Heart left ventricle (tissue), 13 donors: ENCODE measurements around the gene ZNF331.

Experiments used
- CTCF ChIP-seq, 12 donors: fragments of 200-600 bp; sonication (generic) in 4 of 12; IDR thresholded peaks; one replicate each; pipeline versions ENCODE4 v1.5.0 to v1.8.0; 2018 to 2022; ENCODE audit warnings: antibody characterized with exemption in 12 of 12, mild to moderate bottlenecking in 5 of 12
- POLR2A ChIP-seq, 2 donors: fragments of 450-650 bp; IDR thresholded peaks; one replicate each; pipeline ENCODE4 v1.6.1; 2017; ENCODE audit warnings: antibody characterized with exemption in 2 of 2, mild to moderate bottlenecking in 2 of 2, moderate library complexity in 2 of 2
- donor health status: ischemic (EF 13 %, LVEDD 7.1; RV severe dilation, severe dysfunction).
- donor health status: DM: no; HTN: yes; CAD: no.
- donor health status: DM: no; HTN: no; CAD: no.
- donor health status: ischemic (EF 25% LVEDD 6.9; RV normal size, moderate dysfunction).
- donor health status: ischemic (EF 25% LVEDD 5.7; RV mildly dilated, moderate dysfunction).
- donor health status: ischemic (EF 35%, LVEDD 5.7; RV mildly dilated, moderate dysfunction).
- donor health status: nonischemic (EF 11% LVEDD 7.7; RV severe dilation, severe dysfunction).
- donor health status: DM: yes; HTN: yes; CAD: no.
- donor health status: PGD.
- donor health status: ischemic (EF 29% LVEDD 5.4; RV normal size, mild dysfunction).
- donor health status: nonischemic (EF 23%, LVEDD 6.1; RV moderate dilation, normal function).

- TF ChIP-seq CTCF (IDR thresholded peaks at IDR 0.05) (no peak), POLR2A (IDR thresholded peaks at IDR 0.05) (no peak)
Observed at GRCh38 chr19:53571339-53571738, 33.4 kb downstream of the ZNF331 start.
